Upper lobe of left lung (tissue), 6 donors: ENCODE measurements around the gene CHST11. TPM values are rescaled to one million over a fixed set of nuclear protein-coding genes. Genes with fewer than 3 reads are reported as not detected.
"Not testable (repeated sequence)": the region's sequence is repeated elsewhere in the genome, so short reads cannot be mapped to it uniquely, and the experiment has no call there.

ENCODE experiments used
- ATAC-seq, 2 donors: fragments of 200-7000 bp; cut with Tn5 transposase; one replicate each; pipeline ENCODE4 v1.9.1; 2022; ENCODE audit warnings: mild to moderate bottlenecking in 2 of 2, moderate library complexity in 2 of 2; ENCODE audit not compliant: low FRiP score in 2 of 2
- DNase-seq, 2 donors: peaks; one replicate each; pipeline ENCODE4 v3.0.0-alpha.2; 2019 to 2020
- H3K27ac ChIP-seq, 4 donors: fragments of 200-600 bp; sonication (generic); one replicate each; pipeline ENCODE4 v1.5.1; 2016 to 2019
- H3K27me3 ChIP-seq, 4 donors: fragments of 200-600 bp; sonication (generic); one replicate each; pipeline ENCODE4 v1.5.1; 2017 to 2019
- H3K36me3 ChIP-seq, 4 donors: fragments of 200-600 bp; sonication (generic); one replicate each; pipeline ENCODE4 v1.5.1; 2016 to 2019
- H3K4me1 ChIP-seq, 4 donors: fragments of 200-600 bp; sonication (generic); one replicate each; pipeline ENCODE4 v1.5.1; 2018 to 2019
- H3K4me3 ChIP-seq, 4 donors: fragments of 200-600 bp; sonication (generic); one replicate each; pipeline ENCODE4 v1.5.1; 2017 to 2019; ENCODE audit warnings: mild to moderate bottlenecking in 2 of 4, moderate library complexity in 1 of 4
- H3K9me3 ChIP-seq, 4 donors: fragments of 200-600 bp; sonication (generic); one replicate each; pipeline ENCODE4 v1.5.1; 2018 to 2019
- EP300 ChIP-seq, 4 donors: sonication (generic); formaldehyde crosslinking; IDR thresholded peaks; one replicate each; pipeline ENCODE4 v1.5.1; 2017; ENCODE audit warnings: antibody characterized with exemption in 4 of 4, control low read depth in 2 of 4
- POLR2A ChIP-seq, 4 donors: fragments of 450-650 bp; IDR thresholded peaks; one replicate each; pipeline ENCODE4 v1.5.1; 2016 to 2017; ENCODE audit warnings: antibody characterized with exemption in 4 of 4, mild to moderate bottlenecking in 2 of 4
- POLR2AphosphoS5 ChIP-seq, 2 donors: sonication (generic); formaldehyde crosslinking; IDR thresholded peaks; one replicate each; pipeline ENCODE4 v1.5.1; 2017; ENCODE audit warnings: antibody characterized with exemption in 2 of 2
- WGBS, 2 donors: methylation state at CpG; one replicate each; pipeline ENCODE4 v1.1.5; 2017 to 2018; 5-methylcytosine and 5-hydroxymethylcytosine counted together
- total RNA-seq, 6 donors: library from RNA; depleted of rRNA in 4 of 6; stranded (reverse); fragments of >200 nt in 4 of 6; gene quantifications; one replicate each; pipeline versions ENCODE4 v1.1.0 to v1.2.1, GENCODE V29; 2016 to 2021
- TF ChIP-seq, protein P1 (sequence below), 6 experiments: fragments of 450-650 bp in 4 of 6; fragments of 200-600 bp in 2 of 6; sonication (generic) in 2 of 6; IDR thresholded peaks; one replicate each; pipeline ENCODE4 v1.5.1; 2016 to 2019; ENCODE audit warnings: antibody characterized with exemption in 6 of 6
- donor health status: DM: no; HTN: no; CAD: no; lungs with moderate emphysema.
- donor health status: DM: no; HTN: yes; CAD: no; lungs with severe emphysema.

CHST11 gene
- total RNA-seq, 6 donors from 2014 or later = 40.4 to 234 (median 58.4) TPM

DNA sequence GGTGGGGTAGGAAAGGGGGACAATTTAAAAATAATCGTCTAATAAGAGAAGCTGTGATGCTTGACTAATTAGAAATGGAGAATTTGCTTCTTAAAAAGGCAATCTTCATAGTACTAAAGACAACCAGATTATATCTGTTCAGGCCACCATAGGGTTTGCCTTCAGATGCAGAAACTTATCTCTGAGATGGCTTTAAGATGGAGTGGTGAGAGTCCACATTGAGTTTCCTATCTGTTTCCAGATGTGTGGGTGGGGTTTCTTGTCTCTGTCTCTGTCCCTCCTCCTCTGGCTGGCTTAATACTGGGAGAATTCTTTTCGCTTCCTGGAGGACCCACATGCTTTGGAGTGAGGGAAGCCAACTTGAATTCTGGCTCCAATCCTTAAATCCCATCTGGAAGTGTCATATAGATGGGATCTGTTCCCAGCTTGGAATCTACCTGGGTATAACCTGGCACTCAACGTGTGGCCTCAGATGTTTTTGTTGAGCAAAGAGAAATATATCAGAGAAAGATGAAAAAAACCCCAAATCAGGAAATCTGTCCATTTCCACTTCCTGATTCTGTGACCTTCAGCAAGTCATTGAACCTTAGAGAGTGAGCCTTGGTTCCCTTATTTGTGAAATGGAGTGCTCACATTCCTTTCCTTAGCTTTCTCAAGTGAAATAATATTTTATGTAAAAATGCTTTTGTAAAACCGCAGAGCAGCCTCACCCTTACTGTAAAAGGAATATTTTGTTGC, 66.4 kb downstream of the CHST11 start:
- WGBS, 2 donors = 37 to 40% methylated on average over 4 of the region's 4 CpGs
- Histone ChIP-seq H3K27ac (peak overlapping the region in 3 of 4 donors; percentile 39 to 65 (median 46)), H3K4me3 (no peak overlapping the region), H3K36me3 (no peaks in the 10 kb centered on the region), H3K4me1 (peaks cover 34 to 72% (median 51%) of the 10 kb centered on the region in 4 donors), H3K27me3 (no peaks in the 10 kb centered on the region), H3K9me3 (no peaks in the 10 kb centered on the region)
- no peak for TF ChIP-seq POLR2AphosphoS5 (IDR thresholded peaks at IDR 0.05)
- TF ChIP-seq, protein P1, sequence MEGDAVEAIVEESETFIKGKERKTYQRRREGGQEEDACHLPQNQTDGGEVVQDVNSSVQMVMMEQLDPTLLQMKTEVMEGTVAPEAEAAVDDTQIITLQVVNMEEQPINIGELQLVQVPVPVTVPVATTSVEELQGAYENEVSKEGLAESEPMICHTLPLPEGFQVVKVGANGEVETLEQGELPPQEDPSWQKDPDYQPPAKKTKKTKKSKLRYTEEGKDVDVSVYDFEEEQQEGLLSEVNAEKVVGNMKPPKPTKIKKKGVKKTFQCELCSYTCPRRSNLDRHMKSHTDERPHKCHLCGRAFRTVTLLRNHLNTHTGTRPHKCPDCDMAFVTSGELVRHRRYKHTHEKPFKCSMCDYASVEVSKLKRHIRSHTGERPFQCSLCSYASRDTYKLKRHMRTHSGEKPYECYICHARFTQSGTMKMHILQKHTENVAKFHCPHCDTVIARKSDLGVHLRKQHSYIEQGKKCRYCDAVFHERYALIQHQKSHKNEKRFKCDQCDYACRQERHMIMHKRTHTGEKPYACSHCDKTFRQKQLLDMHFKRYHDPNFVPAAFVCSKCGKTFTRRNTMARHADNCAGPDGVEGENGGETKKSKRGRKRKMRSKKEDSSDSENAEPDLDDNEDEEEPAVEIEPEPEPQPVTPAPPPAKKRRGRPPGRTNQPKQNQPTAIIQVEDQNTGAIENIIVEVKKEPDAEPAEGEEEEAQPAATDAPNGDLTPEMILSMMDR (IDR thresholded peaks at IDR 0.05) = no peak
- TF ChIP-seq EP300 (IDR thresholded peaks at IDR 0.05) = no peak
- TF ChIP-seq POLR2A (IDR thresholded peaks at IDR 0.05) = no peak
- DNase-seq (no peak), ATAC-seq (peak in 1 of 2 donors; percentile 41)

DNA sequence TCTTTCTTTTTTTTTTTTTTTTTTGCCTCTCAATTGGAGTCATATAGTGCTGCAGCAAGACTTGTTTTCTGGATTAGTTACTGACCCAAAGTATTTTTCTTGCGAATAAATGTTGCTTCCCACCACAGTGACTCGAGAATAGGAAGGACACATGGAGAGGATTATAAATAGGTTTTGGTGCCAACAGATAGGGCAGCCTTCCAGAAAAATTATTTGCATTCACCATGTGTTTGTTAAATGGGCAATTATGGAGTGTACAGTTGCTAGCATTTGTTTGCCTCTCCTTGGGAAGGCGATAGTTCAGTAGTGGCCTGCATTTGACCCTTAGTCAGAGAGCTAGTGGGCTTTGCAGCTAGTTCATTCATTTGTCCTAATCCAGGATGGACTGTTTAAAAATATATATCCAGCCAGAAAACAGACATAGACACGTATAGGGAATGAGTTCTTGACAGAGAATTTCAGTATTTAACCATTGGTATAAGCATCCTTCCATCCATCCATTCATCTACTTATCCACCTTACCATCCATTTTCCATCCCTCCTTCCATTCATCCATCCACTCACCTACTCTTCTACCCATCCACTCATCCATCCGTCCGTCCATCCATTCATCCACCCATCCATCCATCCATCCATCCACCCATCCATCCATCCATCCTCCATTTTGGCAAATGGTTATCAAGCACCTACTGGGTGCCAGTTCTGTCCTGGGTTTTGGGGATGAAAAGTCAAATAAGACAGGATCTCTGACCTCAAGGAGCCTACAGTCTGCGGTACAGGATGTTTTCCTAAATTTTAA, 67.5 kb downstream of the CHST11 start:
- Histone ChIP-seq H3K9me3 (no peaks in the 10 kb centered on the region), H3K4me3 (no peak overlapping the region), H3K27ac (peak overlapping the region in 2 of 4 donors; percentile 46 to 65), H3K36me3 (no peaks in the 10 kb centered on the region), H3K4me1 (peaks cover 34 to 71% (median 55%) of the 10 kb centered on the region in 4 donors), H3K27me3 (no peaks in the 10 kb centered on the region)
- 56 to 59% methylated on average over 7 of the region's 7 CpGs for WGBS, 2 donors
- TF ChIP-seq POLR2AphosphoS5 (IDR thresholded peaks at IDR 0.05) (no peak), EP300 (IDR thresholded peaks at IDR 0.05) (no peak), POLR2A (IDR thresholded peaks at IDR 0.05) (no peak)
- TF ChIP-seq, protein P1 (IDR thresholded peaks at IDR 0.05) = no peak
- DNase-seq = no peak
- no peak for ATAC-seq

GRCh38 chr12:104526320-104526719, 69.6 kb downstream of the CHST11 start:
- no peaks in the 10 kb centered on the region for H3K27me3 ChIP-seq
- 25 to 64% methylated on average over 2 to 4 of the region's 4 CpGs for WGBS, 2 donors
- ATAC-seq (no peak), DNase-seq (no peak)
- TF ChIP-seq EP300 (IDR thresholded peaks at IDR 0.05) (no peak), POLR2AphosphoS5 (IDR thresholded peaks at IDR 0.05) (no peak), POLR2A (IDR thresholded peaks at IDR 0.05) (no peak)
- TF ChIP-seq, protein P1 (IDR thresholded peaks at IDR 0.05) = no peak
- no peak overlapping the region for H3K27ac ChIP-seq
- H3K4me1 ChIP-seq = peaks cover 16 to 51% (median 42%) of the 10 kb centered on the region in 4 donors
- no peaks in the 10 kb centered on the region for H3K36me3 ChIP-seq
- H3K4me3 ChIP-seq = no peak overlapping the region
- H3K9me3 ChIP-seq = no peaks in the 10 kb centered on the region

DNA sequence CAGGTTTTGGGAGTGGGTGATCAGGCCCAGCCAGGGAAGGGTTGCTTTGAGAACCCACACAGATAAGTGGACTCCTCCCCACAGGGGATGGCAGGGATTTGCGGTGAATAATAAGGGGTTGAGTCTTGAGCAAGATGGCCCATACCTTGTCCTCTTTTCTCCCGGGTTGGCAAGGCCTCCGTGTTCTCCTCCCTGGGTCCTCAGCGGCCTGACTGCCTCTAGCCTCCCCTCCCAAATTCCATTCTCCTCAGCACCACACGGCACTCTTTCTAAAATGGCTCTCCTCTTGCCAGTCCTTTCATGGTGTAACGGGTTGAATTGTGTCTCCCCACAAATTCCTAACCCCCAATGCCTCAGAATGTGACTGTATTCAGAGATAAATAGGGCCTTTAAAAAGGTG, 70.0 kb downstream of the CHST11 start:
- no peak for ATAC-seq
- no peak for DNase-seq
- no peaks in the 10 kb centered on the region for H3K9me3 ChIP-seq
- H3K4me3 ChIP-seq = no peak overlapping the region
- TF ChIP-seq EP300 (IDR thresholded peaks at IDR 0.05) = no peak
- TF ChIP-seq POLR2AphosphoS5 (IDR thresholded peaks at IDR 0.05) = no peak
- TF ChIP-seq, protein P1 (IDR thresholded peaks at IDR 0.05) = no peak
- TF ChIP-seq POLR2A (IDR thresholded peaks at IDR 0.05) = no peak
- WGBS, 2 donors = 85% methylated on average over 6 of the region's 6 CpGs
- no peaks in the 10 kb centered on the region for H3K27me3 ChIP-seq
- H3K27ac ChIP-seq = no peak overlapping the region
- H3K36me3 ChIP-seq = no peaks in the 10 kb centered on the region
- H3K4me1 ChIP-seq = peaks cover 12 to 46% (median 40%) of the 10 kb centered on the region in 4 donors

- H3K36me3 ChIP-seq, ATAC-seq, H3K4me3 ChIP-seq, H3K27me3 ChIP-seq, H3K9me3 ChIP-seq, H3K27ac ChIP-seq, DNase-seq: not testable (repeated sequence)
- WGBS, 2 donors = 86 to 88% methylated on average over 5 of the region's 5 CpGs
- H3K4me1 ChIP-seq = peaks cover 12 to 37% (median 34%) of the 10 kb centered on the region in 4 donors
Observed at GRCh38 chr12:104527653-104528052, 70.9 kb downstream of the CHST11 start.
